Hepatocyte (in vitro differentiated cells): ENCODE results near the gene DSG4. TPM values are rescaled to one million over a fixed set of nuclear protein-coding genes. Genes with fewer than 3 reads are reported as not detected.
"Not testable (repeated sequence)": the region's sequence is repeated elsewhere in the genome, so short reads cannot be mapped to it uniquely, and the experiment has no call there.

Experiments
- DNase-seq: peaks from one replicate; pipeline ENCODE4 v3.0.0-alpha.2; 2016; ENCODE audit warnings: low spot score
- H2AFZ ChIP-seq: fragments of 200-600 bp; sonication (generic); 2 replicates; pipeline ENCODE4 v1.6.0; 2016; ENCODE audit warnings: antibody characterized with exemption, mild to moderate bottlenecking
- H3K27ac ChIP-seq: fragments of 200-600 bp; sonication (generic); 2 replicates; pipeline ENCODE4 v1.5.1; 2016; ENCODE audit warnings: mild to moderate bottlenecking
- H3K27me3 ChIP-seq: fragments of 200-600 bp; sonication (generic); 2 replicates; pipeline ENCODE4 v1.6.1; 2016
- H3K36me3 ChIP-seq: fragments of 200-600 bp; sonication (generic); replicated peaks from 2 replicates; pipeline ENCODE4 v1.5.1; 2016; ENCODE audit warnings: low read depth; ENCODE audit not compliant: insufficient read depth
- H3K4me1 ChIP-seq: fragments of 200-600 bp; sonication (generic); 2 replicates; pipeline ENCODE4 v1.5.1; 2016; ENCODE audit warnings: mild to moderate bottlenecking, moderate library complexity; ENCODE audit not compliant: insufficient read depth
- H3K4me2 ChIP-seq: fragments of 200-600 bp; sonication (generic); 2 replicates; pipeline ENCODE4 v1.6.0; 2016
- H3K4me3 ChIP-seq: fragments of 200-600 bp; sonication (generic); 2 replicates; pipeline ENCODE4 v1.5.1; 2016; ENCODE audit warnings: mild to moderate bottlenecking
- H3K79me2 ChIP-seq: fragments of 200-600 bp; sonication (generic); 2 replicates; pipeline ENCODE4 v1.6.0; 2017; ENCODE audit warnings: mild to moderate bottlenecking
- H3K9me2 ChIP-seq: fragments of 200-600 bp; sonication (generic); replicated peaks from 2 replicates; pipeline ENCODE4 v1.6.0; 2017; ENCODE audit warnings: mild to moderate bottlenecking; ENCODE audit not compliant: insufficient read depth
- H3K9me3 ChIP-seq: fragments of 200-600 bp; sonication (generic); 2 replicates; pipeline ENCODE4 v1.5.1; 2016; ENCODE audit warnings: low read depth, mild to moderate bottlenecking
- H4K20me1 ChIP-seq: fragments of 200-600 bp; sonication (generic); 2 replicates; pipeline ENCODE4 v1.6.0; 2016; ENCODE audit warnings: mild to moderate bottlenecking; ENCODE audit not compliant: insufficient read depth, poor library complexity, severe bottlenecking
- CTCF ChIP-seq: fragments of 200-600 bp; sonication (generic); IDR thresholded peaks from 2 replicates; pipeline ENCODE4 v1.5.1; 2016; ENCODE audit warnings: antibody characterized with exemption, mild to moderate bottlenecking; ENCODE audit not compliant: poor library complexity
- EZH2 ChIP-seq: fragments of 200-600 bp; sonication (generic); IDR thresholded peaks from 2 replicates; pipeline ENCODE4 v1.6.1; 2016; ENCODE audit warnings: antibody characterized with exemption, mild to moderate bottlenecking, borderline replicate concordance
- EZH2phosphoT487 ChIP-seq: fragments of 200-600 bp; sonication (generic); IDR thresholded peaks from one replicate; pipeline ENCODE4 v1.6.1; 2018; ENCODE audit warnings: antibody characterized with exemption, mild to moderate bottlenecking, low read depth, moderate library complexity; ENCODE audit not compliant: unreplicated experiment, severe bottlenecking
- WGBS: methylation state at CpG from one replicate; pipeline ENCODE4 v1.1.6; 2016; ENCODE audit warnings: low lambda C conversion rate; ENCODE audit errors: missing lambda C conversion rate; 5-methylcytosine and 5-hydroxymethylcytosine counted together
- polyA plus RNA-seq: library from polyadenylated mRNA; unstranded; fragments of >200 nt; fragmentation: Nextera tagmentation; extraction: Ambion mirVana; gene quantifications from 2 replicates; pipeline ENCODE4 v1.2.1, GENCODE V29; 2016
- total RNA-seq: library from RNA; depleted of rRNA; stranded (reverse); fragments of >200 nt; gene quantifications from 2 replicates; pipeline ENCODE4 v1.2.3, GENCODE V29; 2014

Gene DSG4
- 0.12 and 0.23 TPM in 2 replicates for total RNA-seq
- polyA plus RNA-seq: 0.41 TPM in 1 of 2 replicates, not detected in the other

GRCh38 chr18:31376477-31376876, at the start of gene DSG4:
Gene DSG4, plus strand, starts transcription at chr18:31376777. Its CDS starts 135 bp downstream, at chr18:31376912.
- H3K79me2 ChIP-seq: no peaks in the 10 kb centered on the region
- H3K27ac ChIP-seq: no peak within 1 kb of the TSS
- no peak within 1 kb of the TSS for H3K4me2 ChIP-seq
- TF ChIP-seq EZH2phosphoT487 (no peak), CTCF (no peak), EZH2 (no peak)
- no peak for DNase-seq
- no peak within 1 kb of the TSS for H2AFZ ChIP-seq
- no peaks in the 10 kb centered on the region for H4K20me1 ChIP-seq
- WGBS: 83% methylated on average over 3 of the region's 3 CpGs
- H3K36me3 ChIP-seq: no peaks in the 10 kb centered on the region
- H3K27me3 ChIP-seq: no peaks in the 10 kb centered on the region
- no peak within 1 kb of the TSS for H3K4me3 ChIP-seq
- no peaks in the 10 kb centered on the region for H3K9me3 ChIP-seq
- H3K4me1 ChIP-seq: no peaks in the 10 kb centered on the region
- H3K9me2 ChIP-seq: no peaks in the 10 kb centered on the region

- 65% methylated on average over 7 of the region's 7 CpGs for WGBS
Observed at GRCh38 chr18:31329787-31330438, 46.7 kb upstream of the DSG4 start.

GRCh38 chr18:31343454-31343853, 33.1 kb upstream of the DSG4 start:
- H3K36me3 ChIP-seq: no peaks in the 10 kb centered on the region
- H3K4me2 ChIP-seq: no peak overlapping the region

More at GRCh38 chr18:31329787-31330438, 46.7 kb upstream of the DSG4 start:
- Histone ChIP-seq H3K27me3 (no peaks in the 10 kb centered on the region), H3K9me2 (no peaks in the 10 kb centered on the region), H3K36me3 (no peaks in the 10 kb centered on the region), H3K4me2 (no peak overlapping the region), H3K27ac (no peak overlapping the region), H3K4me1 (no peaks in the 10 kb centered on the region), H3K9me3 (no peaks in the 10 kb centered on the region), H3K79me2 (no peaks in the 10 kb centered on the region), H4K20me1 (no peaks in the 10 kb centered on the region), H3K4me3 (no peak overlapping the region), H2AFZ (no peak overlapping the region)
- TF ChIP-seq EZH2: no peak
- TF ChIP-seq EZH2phosphoT487: no peak
- no peak for TF ChIP-seq CTCF
- no peak for DNase-seq

GRCh38 chr18:31353336-31353735, 23.2 kb upstream of the DSG4 start:
- H2AFZ ChIP-seq, H4K20me1 ChIP-seq, H3K79me2 ChIP-seq, H3K9me3 ChIP-seq, H3K4me2 ChIP-seq, H3K4me3 ChIP-seq, H3K27ac ChIP-seq, DNase-seq, H3K9me2 ChIP-seq, H3K36me3 ChIP-seq, H3K4me1 ChIP-seq, H3K27me3 ChIP-seq: not testable (repeated sequence)
- 80% methylated on average over 8 of the region's 17 CpGs for WGBS

More at GRCh38 chr18:31343454-31343853, 33.1 kb upstream of the DSG4 start:
- H3K9me2 ChIP-seq: no peaks in the 10 kb centered on the region
- no peak for DNase-seq
- WGBS: 91% methylated on average over 4 of the region's 4 CpGs
- no peaks in the 10 kb centered on the region for H4K20me1 ChIP-seq
- no peaks in the 10 kb centered on the region for H3K4me1 ChIP-seq
- TF ChIP-seq EZH2phosphoT487 (no peak), EZH2 (no peak), CTCF (no peak)
- H3K4me3 ChIP-seq: no peak overlapping the region
- H3K79me2 ChIP-seq: no peaks in the 10 kb centered on the region
- H3K27ac ChIP-seq: no peak overlapping the region
- H3K9me3 ChIP-seq: no peaks in the 10 kb centered on the region
- H3K27me3 ChIP-seq: no peaks in the 10 kb centered on the region
- no peak overlapping the region for H2AFZ ChIP-seq
